ENCODE measurements around the gene PET100. TPM values are rescaled to one million over a fixed set of nuclear protein-coding genes. Genes with fewer than 3 reads are reported as not detected.

The PET100 gene
- total and polyA plus RNA-seq, 9 donors, result 63.6 to 88.4 (median 79.1) TPM

DNA sequence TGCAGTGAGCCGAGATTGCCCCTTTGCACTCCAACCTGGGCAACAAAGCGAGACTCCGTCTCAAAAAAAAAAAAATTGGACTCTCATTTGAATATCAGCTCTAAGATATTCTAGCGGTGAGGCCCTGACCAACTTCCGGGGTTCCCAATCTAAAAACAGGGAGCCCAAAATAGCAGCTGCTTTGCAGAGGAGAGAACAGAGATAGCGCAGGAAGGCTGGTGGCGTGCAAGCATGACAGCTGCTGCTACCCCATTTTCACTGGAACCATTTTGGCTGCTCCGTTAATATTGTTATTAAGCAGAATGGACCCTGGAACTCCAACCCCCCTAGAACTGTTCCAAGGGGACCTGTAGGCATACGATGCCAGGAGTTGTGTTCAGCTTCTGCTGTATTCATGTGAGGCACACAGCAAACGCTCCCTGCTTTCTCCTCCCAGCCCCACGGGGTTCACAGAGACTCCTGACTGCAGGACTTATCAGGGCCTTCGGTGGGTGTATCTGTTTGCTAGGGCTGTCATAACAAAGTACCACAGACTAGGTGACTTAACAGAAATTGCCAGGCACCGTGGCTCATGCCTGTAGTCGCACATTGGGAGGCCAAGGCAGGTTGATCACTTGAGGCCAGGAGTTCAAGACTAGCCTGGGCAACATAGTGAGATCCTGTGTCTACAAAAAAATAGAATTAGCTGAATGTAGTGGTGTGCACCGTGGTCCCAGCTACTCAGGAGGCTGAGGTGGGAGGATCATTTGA, 18.8 kb downstream of the PET100 start:
- Histone ChIP-seq H3K27ac (ENCODE audit: low read length) (no peak overlapping the region), H3K4me1 (ENCODE audit: control insufficient read depth, insufficient read depth, low read length) (peaks cover 4% of the 10 kb centered on the region), H3K36me3 (ENCODE audit: control insufficient read depth, insufficient read depth, low read length) (no peaks in the 10 kb centered on the region), H3K27me3 (ENCODE audit: control insufficient read depth, insufficient read depth, low read length) (peaks cover 9% of the 10 kb centered on the region), H3K9me3 (replicated peaks; ENCODE audit: control insufficient read depth, low read depth, low read length) (no peaks in the 10 kb centered on the region), H3K4me3 (ENCODE audit: low read length) (no peak overlapping the region)
- WGBS (ENCODE audit: insufficient coverage), result 84% methylated on average over 5 of the region's 15 CpGs
- DNase-seq, result no peak

DNA sequence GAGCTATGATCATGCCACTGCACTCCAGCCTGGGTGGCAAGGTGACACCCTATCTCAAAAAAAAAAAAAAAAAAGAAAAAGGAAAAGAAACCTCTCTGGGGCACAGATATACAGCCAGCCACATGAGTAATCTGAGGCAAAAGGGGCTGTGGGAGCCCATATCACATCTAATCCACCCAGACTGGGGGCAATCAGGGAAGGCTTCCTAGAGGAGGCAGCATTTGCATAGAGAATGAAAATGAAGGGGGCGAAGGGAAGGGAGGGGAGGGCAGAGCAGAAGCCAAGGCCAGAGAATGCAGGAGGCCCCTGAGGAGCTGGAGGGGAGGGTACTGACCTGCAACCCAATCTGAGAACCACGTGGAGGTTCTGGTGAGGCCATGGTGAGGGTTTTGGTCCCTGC, 20.6 kb downstream of the PET100 start:
- 31% methylated on average over 2 of the region's 2 CpGs for WGBS (ENCODE audit: insufficient coverage)
- Histone ChIP-seq H3K4me1 (ENCODE audit: control insufficient read depth, insufficient read depth, low read length) (peaks cover 4% of the 10 kb centered on the region), H3K27ac (ENCODE audit: low read length) (no peak overlapping the region), H3K27me3 (ENCODE audit: control insufficient read depth, insufficient read depth, low read length) (peaks cover 9% of the 10 kb centered on the region), H3K36me3 (ENCODE audit: control insufficient read depth, insufficient read depth, low read length) (no peaks in the 10 kb centered on the region), H3K4me3 (ENCODE audit: low read length) (no peak overlapping the region), H3K9me3 (replicated peaks; ENCODE audit: control insufficient read depth, low read depth, low read length) (no peaks in the 10 kb centered on the region)
- DNase-seq, result no peak

DNA sequence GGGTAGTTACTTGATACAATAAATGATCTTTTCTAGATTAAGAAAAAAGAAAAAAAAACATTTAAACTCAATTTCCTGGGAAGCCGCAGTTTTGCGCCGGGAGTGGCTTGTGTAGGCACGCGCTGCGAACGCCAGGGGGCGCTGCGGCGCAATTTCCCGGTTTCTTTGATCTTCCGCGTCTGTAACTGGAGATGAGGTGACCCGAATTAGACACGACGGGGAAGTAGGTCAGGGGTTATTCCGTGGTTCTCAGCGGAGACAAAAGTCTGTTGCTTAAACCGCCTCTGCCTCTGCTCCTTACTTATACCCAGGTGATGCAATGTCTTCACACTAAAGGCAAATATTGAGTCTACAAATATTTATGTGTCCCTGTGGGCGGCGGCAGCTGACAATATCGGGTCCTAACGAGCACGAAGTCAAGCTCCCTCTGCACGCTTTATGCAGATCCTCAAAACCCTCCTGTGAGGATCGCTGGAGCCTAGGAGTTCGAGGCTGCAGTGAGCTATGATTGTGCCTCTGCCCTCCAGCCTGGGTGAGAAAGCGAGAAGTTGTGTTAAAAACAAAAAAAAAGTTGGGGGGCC, 22.6 kb downstream of the PET100 start:
- DNase-seq, result peak; percentile 83
- Histone ChIP-seq H3K4me3 (ENCODE audit: low read length) (peak overlapping the region; percentile 18), H3K27ac (ENCODE audit: low read length) (peak overlapping the region; percentile 42), H3K36me3 (ENCODE audit: control insufficient read depth, insufficient read depth, low read length) (no peaks in the 10 kb centered on the region), H3K27me3 (ENCODE audit: control insufficient read depth, insufficient read depth, low read length) (peaks cover 9% of the 10 kb centered on the region), H3K9me3 (replicated peaks; ENCODE audit: control insufficient read depth, low read depth, low read length) (no peaks in the 10 kb centered on the region), H3K4me1 (ENCODE audit: control insufficient read depth, insufficient read depth, low read length) (peaks cover 4% of the 10 kb centered on the region)
- WGBS (ENCODE audit: insufficient coverage), result 8% methylated on average over 12 of the region's 28 CpGs

DNA sequence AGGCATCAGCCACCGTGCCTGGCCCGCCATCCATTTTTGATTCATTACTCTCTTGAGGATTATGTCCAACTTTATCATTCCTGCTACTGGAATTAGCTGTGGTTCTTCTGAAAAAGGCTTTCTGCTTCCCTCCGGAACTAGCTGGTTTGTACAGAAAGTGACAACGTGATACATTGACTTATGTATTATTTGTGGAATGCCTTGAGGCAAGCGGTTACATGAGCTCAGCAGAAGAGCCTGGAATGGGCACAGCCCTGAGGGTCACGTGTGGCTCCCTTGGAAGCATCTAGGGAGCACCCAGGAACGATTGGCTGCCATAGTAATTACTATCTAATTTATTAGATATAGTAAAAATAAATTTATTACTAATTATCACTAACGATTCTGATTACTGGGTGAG, 24.8 kb downstream of the PET100 start:
- H3K4me1 ChIP-seq (ENCODE audit: control insufficient read depth, insufficient read depth, low read length), result peaks cover 4% of the 10 kb centered on the region
- peaks cover 9% of the 10 kb centered on the region for H3K27me3 ChIP-seq (ENCODE audit: control insufficient read depth, insufficient read depth, low read length)
- no peaks in the 10 kb centered on the region for H3K36me3 ChIP-seq (ENCODE audit: control insufficient read depth, insufficient read depth, low read length)
- H3K27ac ChIP-seq (ENCODE audit: low read length), result no peak overlapping the region
- DNase-seq, result no peak
- WGBS (ENCODE audit: insufficient coverage), result 20% methylated on average over 2 of the region's 8 CpGs
- H3K9me3 ChIP-seq (replicated peaks; ENCODE audit: control insufficient read depth, low read depth, low read length), result no peaks in the 10 kb centered on the region
- no peak overlapping the region for H3K4me3 ChIP-seq (ENCODE audit: low read length)

DNA sequence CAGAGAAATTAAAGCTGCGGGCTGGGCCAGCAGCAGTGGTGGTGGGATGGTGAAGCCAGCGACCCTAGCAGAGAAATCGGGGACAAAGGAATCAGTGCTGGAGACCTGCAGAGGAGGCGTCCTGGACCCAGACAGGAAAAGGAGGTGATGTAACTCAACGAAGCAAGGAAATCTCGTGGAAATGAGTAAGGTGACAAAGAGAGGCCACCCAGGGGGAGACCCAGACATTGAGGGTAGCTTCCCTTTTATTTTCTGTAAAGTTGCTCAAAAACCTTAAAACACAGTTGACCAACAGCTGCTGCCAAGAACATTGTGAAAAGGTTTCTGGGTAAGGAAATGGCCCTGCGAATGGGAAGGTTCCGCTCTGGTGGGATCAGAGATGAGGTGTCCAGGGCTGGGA, 26.0 kb downstream of the PET100 start:
- no peak for DNase-seq
- 80% methylated on average over 6 of the region's 8 CpGs for WGBS (ENCODE audit: insufficient coverage)
- peaks cover 4% of the 10 kb centered on the region for H3K4me1 ChIP-seq (ENCODE audit: control insufficient read depth, insufficient read depth, low read length)

DNA sequence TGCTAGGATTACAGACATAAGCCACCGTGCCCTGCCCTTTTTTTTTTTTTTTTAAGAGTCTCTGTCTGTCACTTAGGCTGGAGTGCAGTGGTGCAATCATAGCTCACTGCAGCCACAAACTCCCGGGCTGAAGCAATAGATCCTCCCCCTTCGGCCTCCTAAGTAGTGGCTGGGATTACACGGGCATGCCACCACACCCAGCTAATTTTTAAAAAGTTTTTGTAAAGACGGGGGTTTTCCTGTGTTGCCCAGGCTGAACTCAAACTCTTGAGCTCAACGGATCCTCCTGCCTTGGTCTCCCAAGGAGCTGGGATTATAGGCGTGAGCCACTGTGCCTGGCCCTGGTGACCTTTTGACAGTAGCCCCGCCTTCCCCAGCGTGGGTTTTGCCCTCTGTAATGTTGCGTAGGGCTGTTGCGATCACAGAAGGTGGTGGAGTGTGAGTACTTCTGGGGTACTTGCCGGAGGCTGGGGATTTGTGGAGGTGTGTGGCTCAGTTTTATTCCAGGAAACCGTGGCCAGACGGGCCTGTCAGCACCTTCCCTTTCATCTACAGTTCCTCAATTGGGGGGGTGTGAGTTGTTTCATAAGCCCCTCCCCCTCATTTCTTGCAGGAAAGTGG, 27.6 kb downstream of the PET100 start:
- Histone ChIP-seq H3K27ac (ENCODE audit: low read length) (no peak overlapping the region), H3K36me3 (ENCODE audit: control insufficient read depth, insufficient read depth, low read length) (no peaks in the 10 kb centered on the region), H3K4me1 (ENCODE audit: control insufficient read depth, insufficient read depth, low read length) (peaks cover 2% of the 10 kb centered on the region), H3K9me3 (replicated peaks; ENCODE audit: control insufficient read depth, low read depth, low read length) (no peaks in the 10 kb centered on the region), H3K27me3 (ENCODE audit: control insufficient read depth, insufficient read depth, low read length) (no peaks in the 10 kb centered on the region), H3K4me3 (ENCODE audit: low read length) (no peak overlapping the region)
- whole genome bisulfite sequencing (ENCODE audit: insufficient coverage), result 14% methylated on average over 9 of the region's 14 CpGs
- DNase-seq, result no peak

More for the DNA sequence above, 26.0 kb downstream of the PET100 start:
- no peaks in the 10 kb centered on the region for H3K9me3 ChIP-seq (replicated peaks; ENCODE audit: control insufficient read depth, low read depth, low read length)
- peaks cover 9% of the 10 kb centered on the region for H3K27me3 ChIP-seq (ENCODE audit: control insufficient read depth, insufficient read depth, low read length)
- no peak overlapping the region for H3K4me3 ChIP-seq (ENCODE audit: low read length)
- no peaks in the 10 kb centered on the region for H3K36me3 ChIP-seq (ENCODE audit: control insufficient read depth, insufficient read depth, low read length)
- H3K27ac ChIP-seq (ENCODE audit: low read length), result no peak overlapping the region

DNA sequence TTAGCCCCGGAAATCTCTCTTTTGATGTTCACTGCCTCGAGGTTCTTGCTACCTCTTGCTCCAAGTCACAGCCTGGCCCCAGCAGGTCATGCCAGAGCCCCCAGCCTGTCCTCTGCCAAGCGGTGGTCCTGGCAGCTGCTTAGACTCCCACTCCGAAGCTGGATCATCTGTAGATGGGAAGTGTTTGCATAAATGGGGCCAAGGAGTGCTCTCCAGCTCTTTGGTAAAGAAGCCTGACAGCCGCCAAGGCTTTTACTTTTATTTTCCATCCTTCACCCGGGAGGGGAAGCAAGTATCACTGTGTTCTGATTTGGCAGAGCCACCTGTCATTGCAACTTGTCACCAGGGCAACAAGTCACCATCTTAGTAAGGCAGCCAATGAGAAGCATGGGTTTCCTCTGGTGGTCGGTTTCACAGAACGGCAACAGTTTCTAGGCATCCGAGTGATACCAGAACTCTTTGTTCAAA, 28.7 kb downstream of the PET100 start:
- Histone ChIP-seq H3K4me3 (ENCODE audit: low read length) (no peak overlapping the region), H3K27me3 (ENCODE audit: control insufficient read depth, insufficient read depth, low read length) (no peaks in the 10 kb centered on the region), H3K36me3 (ENCODE audit: control insufficient read depth, insufficient read depth, low read length) (no peaks in the 10 kb centered on the region), H3K4me1 (ENCODE audit: control insufficient read depth, insufficient read depth, low read length) (no peaks in the 10 kb centered on the region), H3K9me3 (replicated peaks; ENCODE audit: control insufficient read depth, low read depth, low read length) (no peaks in the 10 kb centered on the region), H3K27ac (ENCODE audit: low read length) (no peak overlapping the region)
- DNase-seq, result peak; percentile 36
- WGBS (ENCODE audit: insufficient coverage), result 26% methylated on average over 6 of the region's 9 CpGs

DNA sequence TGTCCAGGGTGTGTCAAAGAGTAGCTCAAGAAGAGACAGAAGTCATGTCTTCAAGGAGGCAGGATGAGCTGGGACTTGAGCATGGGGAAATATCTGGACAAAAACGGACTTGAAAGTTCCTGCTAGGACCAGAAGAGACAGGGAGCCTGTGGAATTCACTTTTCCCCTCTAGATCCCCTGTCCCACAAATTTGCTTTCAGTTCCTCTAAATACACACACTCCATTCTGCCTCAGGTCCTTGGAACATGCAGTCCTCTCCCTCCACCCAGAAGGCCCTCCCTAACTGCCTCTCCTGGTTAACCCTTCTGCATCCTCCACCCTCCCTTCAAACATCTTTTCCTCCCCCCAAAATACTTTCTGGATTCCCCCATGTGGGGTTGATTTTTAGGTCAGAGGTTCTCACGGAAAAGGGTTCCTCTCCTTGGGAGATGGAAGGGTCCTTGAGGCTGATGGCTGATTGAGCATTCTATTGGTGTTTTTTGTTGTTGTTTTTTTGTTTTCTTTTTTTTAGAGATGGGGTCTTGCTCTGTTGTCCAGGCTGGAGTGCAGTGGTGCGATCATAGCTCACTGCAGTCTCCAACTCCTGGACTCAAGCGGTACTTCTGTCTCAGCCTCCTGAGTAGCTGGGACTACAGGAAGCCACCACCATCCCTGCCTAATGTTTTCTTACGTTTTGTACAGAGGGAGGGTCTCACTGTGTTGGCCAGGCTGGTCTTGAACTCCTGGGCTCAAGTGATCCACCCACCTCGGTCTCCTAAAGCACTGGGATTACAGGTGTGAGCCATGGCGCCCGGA, 32.3 kb downstream of the PET100 start:
- 69% methylated on average over 4 of the region's 8 CpGs for WGBS (ENCODE audit: insufficient coverage)
- DNase-seq, result no peak
- Histone ChIP-seq H3K4me3 (ENCODE audit: low read length) (no peak overlapping the region), H3K4me1 (ENCODE audit: control insufficient read depth, insufficient read depth, low read length) (peaks cover 14% of the 10 kb centered on the region), H3K27ac (ENCODE audit: low read length) (no peak overlapping the region), H3K27me3 (ENCODE audit: control insufficient read depth, insufficient read depth, low read length) (no peaks in the 10 kb centered on the region), H3K9me3 (replicated peaks; ENCODE audit: control insufficient read depth, low read depth, low read length) (no peaks in the 10 kb centered on the region), H3K36me3 (ENCODE audit: control insufficient read depth, insufficient read depth, low read length) (no peaks in the 10 kb centered on the region)

DNA sequence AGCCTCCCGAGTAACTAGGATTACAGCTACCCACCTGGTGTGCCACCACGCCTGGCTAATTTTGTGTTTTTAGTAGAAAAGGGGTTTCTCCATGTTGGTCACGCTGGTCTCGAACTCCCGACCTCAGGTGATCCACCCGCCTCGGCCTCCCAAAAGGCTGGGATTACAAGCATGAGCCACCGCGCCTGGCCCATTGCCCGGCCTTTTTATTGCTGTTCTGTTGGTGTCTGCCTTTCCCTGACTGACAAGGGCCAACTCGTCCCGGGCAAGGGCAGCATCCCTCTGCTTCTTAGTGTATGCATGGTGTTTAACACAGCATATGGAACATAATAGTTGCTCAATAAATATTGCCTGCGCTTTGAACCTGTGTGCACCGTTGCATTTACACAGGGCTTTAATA, 33.1 kb downstream of the PET100 start:
- no peak for DNase-seq
- Histone ChIP-seq H3K9me3 (replicated peaks; ENCODE audit: control insufficient read depth, low read depth, low read length) (no peaks in the 10 kb centered on the region), H3K4me3 (ENCODE audit: low read length) (no peak overlapping the region), H3K27me3 (ENCODE audit: control insufficient read depth, insufficient read depth, low read length) (no peaks in the 10 kb centered on the region), H3K27ac (ENCODE audit: low read length) (no peak overlapping the region), H3K36me3 (ENCODE audit: control insufficient read depth, insufficient read depth, low read length) (no peaks in the 10 kb centered on the region), H3K4me1 (ENCODE audit: control insufficient read depth, insufficient read depth, low read length) (peaks cover 14% of the 10 kb centered on the region)
- WGBS (ENCODE audit: insufficient coverage), result 71% methylated on average over 8 of the region's 14 CpGs

DNA sequence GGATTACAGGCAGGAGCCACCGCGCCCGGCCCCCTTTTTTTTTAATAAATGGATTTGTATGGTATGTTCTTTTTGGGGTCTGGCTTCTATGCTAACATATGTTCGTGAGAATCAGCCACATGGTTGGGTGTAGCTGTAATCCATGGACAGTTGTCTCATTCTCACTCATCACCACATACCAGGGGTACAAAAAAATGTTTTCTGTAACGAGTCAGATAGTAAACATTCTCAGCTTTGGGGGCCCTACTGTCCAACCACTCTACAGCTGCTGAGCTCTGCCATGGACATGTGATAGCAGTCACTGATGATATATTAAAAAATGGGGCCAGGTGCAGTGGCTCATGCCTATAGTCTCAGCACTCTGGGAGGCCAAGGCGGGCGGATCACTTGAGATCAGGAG, 34.1 kb downstream of the PET100 start:
- peak; percentile 30 for DNase-seq
- Histone ChIP-seq H3K27ac (ENCODE audit: low read length) (no peak overlapping the region), H3K4me3 (ENCODE audit: low read length) (no peak overlapping the region), H3K27me3 (ENCODE audit: control insufficient read depth, insufficient read depth, low read length) (peaks cover 2% of the 10 kb centered on the region), H3K36me3 (ENCODE audit: control insufficient read depth, insufficient read depth, low read length) (no peaks in the 10 kb centered on the region), H3K9me3 (replicated peaks; ENCODE audit: control insufficient read depth, low read depth, low read length) (no peaks in the 10 kb centered on the region), H3K4me1 (ENCODE audit: control insufficient read depth, insufficient read depth, low read length) (peaks cover 14% of the 10 kb centered on the region)
- WGBS (ENCODE audit: insufficient coverage), result no CpG with 5 or more reads among the region's 7 CpGs
